Measurements from ENCODE around the gene CRISP3.

DNA sequence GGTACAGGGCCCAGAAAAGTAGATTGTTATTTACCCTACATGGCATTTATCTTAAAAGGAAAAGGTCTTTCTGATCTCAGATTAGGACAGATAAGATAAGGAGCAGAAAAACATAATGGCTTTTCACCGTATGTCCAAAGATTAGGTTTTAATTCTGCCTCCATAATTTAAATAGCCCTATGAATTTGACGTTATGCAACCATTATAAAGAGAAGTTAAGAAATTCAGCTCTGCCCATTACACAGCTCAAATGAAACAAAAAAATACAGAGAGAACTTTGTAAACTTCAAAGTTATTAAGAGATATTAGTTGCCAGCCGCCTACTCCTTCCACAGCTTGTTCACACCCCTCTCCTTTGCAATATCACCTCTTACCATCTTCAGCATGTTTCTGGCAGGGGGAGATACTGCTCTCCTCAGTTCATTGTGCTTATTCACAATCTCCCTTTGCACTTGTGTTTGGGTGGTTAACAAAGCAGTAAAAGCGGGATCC, 8.1 kb downstream of the CRISP3 start:
- TF ChIP-seq POLR2A (IDR thresholded peaks at IDR 0.05; ENCODE audit: low read depth, low read length) (no peak), TAF1 (IDR thresholded peaks at IDR 0.05; ENCODE audit: low read depth, low read length) (no peak), POLR2AphosphoS5 (IDR thresholded peaks at IDR 0.05; ENCODE audit: low read depth, low read length) (no peak), POU2F2 (IDR thresholded peaks at IDR 0.05; ENCODE audit: low read depth, low read length) (no peak), PAX5 (IDR thresholded peaks at IDR 0.05; ENCODE audit: insufficient read depth, low read length, severe bottlenecking) (no peak), SPI1 (IDR thresholded peaks at IDR 0.05; ENCODE audit: low read depth, low read length) (no peak)

All from GM12891 (cell line).